Neural progenitor cell (in vitro differentiated cells): ENCODE results near the gene ABCA7. TPM values are rescaled to one million over a fixed set of nuclear protein-coding genes. Genes with fewer than 3 reads are reported as not detected.
A peak's percentile ranks its signal among the peaks of the same experiment; 100 is the strongest.

ENCODE experiments used
- DNase-seq: peaks from one replicate; pipeline ENCODE4 v3.0.0-alpha.2; 2016; ENCODE audit warnings: low spot score
- H2AFZ ChIP-seq: fragments of 200-600 bp; sonication (generic); replicated peaks from 2 replicates; pipeline ENCODE4 v1.6.1; 2016; ENCODE audit warnings: antibody characterized with exemption
- H3F3A ChIP-seq: fragments of 200-600 bp; sonication (generic); 2 replicates; pipeline ENCODE4 v1.6.1; 2016; ENCODE audit warnings: antibody characterized with exemption, low read depth
- H3K27ac ChIP-seq: fragments of 200-600 bp; sonication (generic); 2 replicates; pipeline ENCODE4 v1.5.1; 2016; ENCODE audit warnings: mild to moderate bottlenecking
- H3K27me3 ChIP-seq: fragments of 200-600 bp; sonication (generic); 2 replicates; pipeline ENCODE4 v1.6.1; 2016; ENCODE audit warnings: mild to moderate bottlenecking, moderate library complexity
- H3K36me3 ChIP-seq: fragments of 200-600 bp; sonication (generic); 2 replicates; pipeline ENCODE4 v1.5.1; 2016
- H3K4me1 ChIP-seq: fragments of 200-600 bp; sonication (generic); 2 replicates; pipeline ENCODE4 v1.6.1; 2016; ENCODE audit warnings: mixed run types
- H3K4me2 ChIP-seq: fragments of 200-600 bp; sonication (generic); 2 replicates; pipeline ENCODE4 v1.6.1; 2016
- H3K4me3 ChIP-seq: fragments of 200-600 bp; sonication (generic); 2 replicates; pipeline ENCODE4 v1.5.1; 2016
- H3K79me2 ChIP-seq: fragments of 200-600 bp; sonication (generic); 2 replicates; pipeline ENCODE4 v1.6.1; 2016; ENCODE audit warnings: low read depth
- H3K9ac ChIP-seq: fragments of 200-600 bp; sonication (generic); 2 replicates; pipeline ENCODE4 v1.6.1; 2016
- H3K9me3 ChIP-seq: fragments of 200-600 bp; sonication (generic); 2 replicates; pipeline ENCODE4 v1.5.1; 2016; ENCODE audit warnings: low read depth
- H4K20me1 ChIP-seq: fragments of 200-600 bp; sonication (generic); 2 replicates; pipeline ENCODE4 v1.6.1; 2016; ENCODE audit warnings: low read depth
- H3K27ac Mint-ChIP-seq: 3 replicates; pipeline ENCODE4 v1.8.0; 2021; ENCODE audit warnings: mixed read lengths
- H3K27me3 Mint-ChIP-seq: 2 replicates; pipeline ENCODE4 v1.8.0; 2022; ENCODE audit warnings: low read depth, mild to moderate bottlenecking, inconsistent platforms, moderate library complexity, mixed read lengths; ENCODE audit not compliant: insufficient read depth
- H3K36me3 Mint-ChIP-seq: 3 replicates; pipeline ENCODE4 v1.8.0; 2021; ENCODE audit warnings: mixed read lengths
- H3K4me1 Mint-ChIP-seq: 3 replicates; pipeline ENCODE4 v1.8.0; 2021; ENCODE audit warnings: mixed read lengths
- H3K4me3 Mint-ChIP-seq: 3 replicates; pipeline ENCODE4 v1.8.0; 2021; ENCODE audit warnings: mild to moderate bottlenecking, moderate library complexity, mixed read lengths
- H3K9me3 Mint-ChIP-seq: 3 replicates; pipeline ENCODE4 v1.8.0; 2020; ENCODE audit warnings: mixed read lengths
- CTCF ChIP-seq: fragments of 200-600 bp; sonication (generic); IDR thresholded peaks from 2 replicates; pipeline ENCODE4 v1.5.1; 2017; ENCODE audit warnings: antibody characterized with exemption, mild to moderate bottlenecking
- EZH2 ChIP-seq: fragments of 200-600 bp; sonication (generic); IDR thresholded peaks from 2 replicates; pipeline ENCODE4 v1.6.1; 2017; ENCODE audit warnings: antibody characterized with exemption, mild to moderate bottlenecking, moderate library complexity
- EZH2phosphoT487 ChIP-seq: fragments of 200-600 bp; sonication (generic); IDR thresholded peaks from 2 replicates; pipeline ENCODE4 v1.6.1; 2017; ENCODE audit warnings: antibody characterized with exemption
- total RNA-seq: library from RNA; depleted of rRNA; stranded (reverse); fragments of >200 nt; gene quantifications from 2 replicates; pipeline ENCODE4 v1.2.3, GENCODE V29; 2015; ENCODE audit warnings: low replicate concordance

The ABCA7 gene
- total RNA-seq, 1 donor from 2014 or later = 1.4 TPM

GRCh38 chr19:1004204-1004802 lies 35.6 kb upstream of the ABCA7 start:
- Histone ChIP-seq H3K9ac (no peak overlapping the region), H2AFZ (no peak overlapping the region), H3K36me3 (no peaks in the 10 kb centered on the region), H3K4me3 (no peak overlapping the region), H3F3A (peaks cover 6% of the 10 kb centered on the region), H3K79me2 (no peaks in the 10 kb centered on the region), H3K27ac (no peak overlapping the region), H4K20me1 (no peaks in the 10 kb centered on the region), H3K4me1 (peaks cover 3% of the 10 kb centered on the region), H3K9me3 (no peaks in the 10 kb centered on the region), H3K27me3 (peaks cover 28% of the 10 kb centered on the region), H3K4me2 (no peak overlapping the region)
- H3K4me3 Mint-ChIP-seq = no peak overlapping the region
- TF ChIP-seq EZH2 (no peak), CTCF (no peak), EZH2phosphoT487 (no peak)
- no peaks in the 10 kb centered on the region for H3K36me3 Mint-ChIP-seq
- H3K27ac Mint-ChIP-seq = no peak overlapping the region
- peaks cover 3% of the 10 kb centered on the region for H3K4me1 Mint-ChIP-seq
- DNase-seq = no peak
- peaks cover 12% of the 10 kb centered on the region for H3K27me3 Mint-ChIP-seq
- H3K9me3 Mint-ChIP-seq = no peaks in the 10 kb centered on the region

- H3K4me2 ChIP-seq = no peak overlapping the region
- Mint-ChIP-seq H3K4me3 (no peak overlapping the region), H3K27me3 (peaks cover 6% of the 10 kb centered on the region), H3K4me1 (no peaks in the 10 kb centered on the region), H3K27ac (peak overlapping the region; percentile 82), H3K9me3 (no peaks in the 10 kb centered on the region), H3K36me3 (no peaks in the 10 kb centered on the region)
- peaks cover 6% of the 10 kb centered on the region for H3F3A ChIP-seq
- no peak overlapping the region for H3K9ac ChIP-seq
- no peak overlapping the region for H3K27ac ChIP-seq
- no peak overlapping the region for H2AFZ ChIP-seq
- H3K4me1 ChIP-seq = peaks cover 3% of the 10 kb centered on the region
- H3K27me3 ChIP-seq = peaks cover 21% of the 10 kb centered on the region
- TF ChIP-seq EZH2phosphoT487 (no peak), CTCF (no peak), EZH2 (no peak)
- no peaks in the 10 kb centered on the region for H4K20me1 ChIP-seq
- no peaks in the 10 kb centered on the region for H3K36me3 ChIP-seq
- H3K4me3 ChIP-seq = no peak overlapping the region
- H3K9me3 ChIP-seq = no peaks in the 10 kb centered on the region
- no peak for DNase-seq
- H3K79me2 ChIP-seq = no peaks in the 10 kb centered on the region
Observed at GRCh38 chr19:1004803-1005664, 34.9 kb upstream of the ABCA7 start.

DNA sequence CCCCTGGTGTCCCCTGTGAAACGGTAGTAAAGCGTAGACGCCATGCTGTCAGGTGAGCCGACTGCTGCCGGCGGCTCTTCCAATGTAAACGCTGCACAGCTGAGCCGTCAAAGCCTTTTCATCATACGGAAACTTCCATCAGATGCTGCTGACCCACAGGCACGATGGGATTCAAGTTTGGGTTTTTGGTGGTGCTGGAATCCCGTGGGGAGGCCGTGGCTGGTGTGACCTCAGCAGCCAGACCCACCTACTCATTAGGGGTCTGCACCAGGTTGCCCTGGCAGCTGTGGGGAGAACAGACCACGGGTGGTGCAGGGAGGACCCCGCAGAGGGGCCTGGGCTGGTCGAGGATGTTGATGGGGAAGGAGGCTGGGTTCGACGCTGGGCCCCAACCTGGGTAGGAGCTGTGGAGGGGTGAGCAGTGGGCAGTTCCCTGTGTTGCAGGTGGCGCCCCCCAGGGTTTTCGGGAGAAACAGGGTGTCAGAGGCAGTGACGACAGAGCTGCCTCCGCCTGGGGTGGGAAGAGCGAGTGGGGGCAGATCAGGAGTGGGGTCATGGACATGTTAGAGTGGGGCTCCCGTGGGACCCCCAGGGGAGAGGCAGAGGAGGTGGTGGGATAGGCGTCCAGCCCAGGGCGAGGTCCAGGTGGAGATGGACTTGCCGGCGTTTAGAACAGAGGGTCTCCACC lies 33.1 kb upstream of the ABCA7 start:
- no peak overlapping the region for H3K9ac ChIP-seq
- H3K4me1 ChIP-seq = no peaks in the 10 kb centered on the region
- H3K4me1 Mint-ChIP-seq = no peaks in the 10 kb centered on the region
- H3F3A ChIP-seq = no peaks in the 10 kb centered on the region
- no peak for TF ChIP-seq CTCF
- no peak for TF ChIP-seq EZH2phosphoT487
- TF ChIP-seq EZH2 = no peak
- H3K36me3 ChIP-seq = no peaks in the 10 kb centered on the region
- H3K36me3 Mint-ChIP-seq = no peaks in the 10 kb centered on the region
- H3K79me2 ChIP-seq = no peaks in the 10 kb centered on the region
- no peak overlapping the region for H3K4me3 ChIP-seq
- H3K27ac ChIP-seq = no peak overlapping the region
- no peak overlapping the region for H3K4me2 ChIP-seq
- no peaks in the 10 kb centered on the region for H4K20me1 ChIP-seq
- H3K27me3 ChIP-seq = peaks cover 3% of the 10 kb centered on the region
- H3K27me3 Mint-ChIP-seq = no peaks in the 10 kb centered on the region
- H3K9me3 Mint-ChIP-seq = no peaks in the 10 kb centered on the region
- no peak overlapping the region for H3K27ac Mint-ChIP-seq
- no peak overlapping the region for H2AFZ ChIP-seq
- no peak overlapping the region for H3K4me3 Mint-ChIP-seq
- H3K9me3 ChIP-seq = no peaks in the 10 kb centered on the region
- DNase-seq = no peak
